ENCODE data around the gene ZNF423. TPM values are rescaled to one million over a fixed set of nuclear protein-coding genes. Genes with fewer than 3 reads are reported as not detected.

The ZNF423 gene
- total and polyA plus RNA-seq, 5 donors: 5.5 to 22.2 (median 14.4) TPM

- Histone ChIP-seq H3K27ac (ENCODE audit: low read length) (no peak overlapping the region), H3K4me1 (ENCODE audit: control insufficient read depth, insufficient read depth, low read length) (no peaks in the 10 kb centered on the region), H3K4me3 (ENCODE audit: low read length) (no peak overlapping the region), H3K9me3 (ENCODE audit: control insufficient read depth, low read length) (no peaks in the 10 kb centered on the region), H3K27me3 (ENCODE audit: control insufficient read depth, insufficient read depth) (no peaks in the 10 kb centered on the region)
- DNase-seq: no peak
- intact Hi-C loops (cut with DNase I): no loop called here
- WGBS: 83% methylated on average over 2 of the region's 2 CpGs
- ATAC-seq: no peak
Measured at GRCh38 chr16:49464093-49464492, 391.8 kb downstream of the ZNF423 start.

DNA sequence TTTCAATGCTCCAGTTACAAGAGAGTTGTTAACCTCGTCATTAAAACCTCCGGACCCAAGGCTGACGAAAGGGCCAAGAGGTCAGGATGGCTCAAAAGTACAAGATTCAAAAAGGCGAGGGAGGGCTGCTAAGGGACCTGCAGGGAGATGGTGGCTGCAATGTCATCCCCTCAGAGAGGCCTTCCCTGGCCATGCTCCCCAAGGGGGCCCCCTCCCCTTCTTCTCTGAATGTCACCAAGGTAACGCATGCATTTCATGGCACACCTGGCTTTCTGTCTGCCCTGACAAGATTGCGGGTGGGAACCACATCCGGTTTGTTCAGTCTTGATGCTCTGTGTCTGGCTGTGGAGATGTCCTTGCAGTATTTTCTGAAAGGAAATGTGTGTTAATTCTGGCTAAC lies 392.4 kb downstream of the ZNF423 start:
- WGBS: 78% methylated on average over 7 of the region's 7 CpGs
- intact Hi-C loops (cut with DNase I): no loop called here
- H3K27me3 ChIP-seq (ENCODE audit: control insufficient read depth, insufficient read depth): no peaks in the 10 kb centered on the region
- H3K4me3 ChIP-seq (ENCODE audit: low read length): no peak overlapping the region
- H3K27ac ChIP-seq (ENCODE audit: low read length): no peak overlapping the region
- ATAC-seq: no peak
- no peaks in the 10 kb centered on the region for H3K9me3 ChIP-seq (ENCODE audit: control insufficient read depth, low read length)
- no peaks in the 10 kb centered on the region for H3K4me1 ChIP-seq (ENCODE audit: control insufficient read depth, insufficient read depth, low read length)
- no peak for DNase-seq

GRCh38 chr16:49462989-49463371 lies 392.9 kb downstream of the ZNF423 start:
- DNase-seq (no peak), ATAC-seq (no peak)
- H3K27me3 ChIP-seq (ENCODE audit: control insufficient read depth, insufficient read depth): no peaks in the 10 kb centered on the region

GRCh38 chr16:49462362-49462988 lies 393.4 kb downstream of the ZNF423 start:
- WGBS: 88% methylated on average over 8 of the region's 8 CpGs
- intact Hi-C loops (cut with DNase I): no loop called here
- H3K27ac ChIP-seq (ENCODE audit: low read length): no peak overlapping the region
- no peaks in the 10 kb centered on the region for H3K4me1 ChIP-seq (ENCODE audit: control insufficient read depth, insufficient read depth, low read length)
- H3K27me3 ChIP-seq (ENCODE audit: control insufficient read depth, insufficient read depth): no peaks in the 10 kb centered on the region
- ATAC-seq (no peak), DNase-seq (no peak)
- H3K9me3 ChIP-seq (ENCODE audit: control insufficient read depth, low read length): no peaks in the 10 kb centered on the region
- no peak overlapping the region for H3K4me3 ChIP-seq (ENCODE audit: low read length)

More at GRCh38 chr16:49462989-49463371, 392.9 kb downstream of the ZNF423 start:
- H3K4me3 ChIP-seq (ENCODE audit: low read length): no peak overlapping the region
- 78% methylated on average over 6 of the region's 6 CpGs for WGBS
- H3K27ac ChIP-seq (ENCODE audit: low read length): no peak overlapping the region
- H3K4me1 ChIP-seq (ENCODE audit: control insufficient read depth, insufficient read depth, low read length): no peaks in the 10 kb centered on the region
- no peaks in the 10 kb centered on the region for H3K9me3 ChIP-seq (ENCODE audit: control insufficient read depth, low read length)
- intact Hi-C loops (cut with DNase I): no loop called here

DNA sequence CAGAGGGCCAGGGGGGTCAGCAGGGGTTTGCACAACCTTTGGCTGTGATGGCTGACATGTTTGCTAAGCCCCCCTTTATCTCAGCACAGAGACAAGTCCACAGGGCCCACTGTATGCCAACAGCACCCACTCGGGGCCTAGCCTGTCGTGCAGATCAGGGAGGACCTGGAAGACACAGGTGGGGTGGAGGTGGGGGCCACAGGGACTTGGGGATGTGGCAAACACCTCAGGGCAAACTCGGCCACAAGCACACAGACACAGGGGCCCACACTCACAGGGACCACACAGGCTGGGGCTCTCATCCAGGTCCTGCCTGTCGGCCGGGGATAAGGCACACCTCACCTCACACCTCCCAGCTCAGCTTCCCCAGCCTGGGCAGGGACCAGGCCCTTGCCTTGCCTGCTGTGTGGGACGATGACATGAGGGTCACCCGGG lies 394.4 kb downstream of the ZNF423 start:
- H3K4me3 ChIP-seq (ENCODE audit: low read length): no peak overlapping the region
- ATAC-seq (no peak), DNase-seq (no peak)
- intact Hi-C loops (cut with DNase I): no loop called here
- H3K27me3 ChIP-seq (ENCODE audit: control insufficient read depth, insufficient read depth): no peaks in the 10 kb centered on the region
- H3K4me1 ChIP-seq (ENCODE audit: control insufficient read depth, insufficient read depth, low read length): no peaks in the 10 kb centered on the region
- no peak overlapping the region for H3K27ac ChIP-seq (ENCODE audit: low read length)
- H3K9me3 ChIP-seq (ENCODE audit: control insufficient read depth, low read length): no peaks in the 10 kb centered on the region
- 86% methylated on average over 7 of the region's 7 CpGs for WGBS

GRCh38 chr16:49460786-49461470 lies 395.0 kb downstream of the ZNF423 start:
- no peak for DNase-seq
- 73% methylated on average over 10 of the region's 10 CpGs for WGBS
- H3K27me3 ChIP-seq (ENCODE audit: control insufficient read depth, insufficient read depth): no peaks in the 10 kb centered on the region
- intact Hi-C loops (cut with DNase I): no loop called here
- no peak for ATAC-seq
- H3K9me3 ChIP-seq (ENCODE audit: control insufficient read depth, low read length): no peaks in the 10 kb centered on the region
- no peaks in the 10 kb centered on the region for H3K4me1 ChIP-seq (ENCODE audit: control insufficient read depth, insufficient read depth, low read length)
- H3K4me3 ChIP-seq (ENCODE audit: low read length): no peak overlapping the region
- no peak overlapping the region for H3K27ac ChIP-seq (ENCODE audit: low read length)

GRCh38 chr16:49459953-49460735 lies 395.8 kb downstream of the ZNF423 start:
- ATAC-seq (no peak), DNase-seq (no peak)
- no peaks in the 10 kb centered on the region for H3K4me1 ChIP-seq (ENCODE audit: control insufficient read depth, insufficient read depth, low read length)
- no peak overlapping the region for H3K27ac ChIP-seq (ENCODE audit: low read length)
- intact Hi-C loops (cut with DNase I): no loop called here
- no peak overlapping the region for H3K4me3 ChIP-seq (ENCODE audit: low read length)
- no peaks in the 10 kb centered on the region for H3K27me3 ChIP-seq (ENCODE audit: control insufficient read depth, insufficient read depth)
- 76% methylated on average over 6 of the region's 6 CpGs for WGBS
- H3K9me3 ChIP-seq (ENCODE audit: control insufficient read depth, low read length): no peaks in the 10 kb centered on the region

GRCh38 chr16:49458656-49459445 lies 397.1 kb downstream of the ZNF423 start:
- ATAC-seq (no peak), DNase-seq (no peak)
- no peaks in the 10 kb centered on the region for H3K4me1 ChIP-seq (ENCODE audit: control insufficient read depth, insufficient read depth, low read length)
- H3K4me3 ChIP-seq (ENCODE audit: low read length): no peak overlapping the region
- H3K27me3 ChIP-seq (ENCODE audit: control insufficient read depth, insufficient read depth): no peaks in the 10 kb centered on the region
- intact Hi-C loops (cut with DNase I): no loop called here
- 91% methylated on average over 5 of the region's 5 CpGs for WGBS
- H3K9me3 ChIP-seq (ENCODE audit: control insufficient read depth, low read length): no peaks in the 10 kb centered on the region
- no peak overlapping the region for H3K27ac ChIP-seq (ENCODE audit: low read length)

DNA sequence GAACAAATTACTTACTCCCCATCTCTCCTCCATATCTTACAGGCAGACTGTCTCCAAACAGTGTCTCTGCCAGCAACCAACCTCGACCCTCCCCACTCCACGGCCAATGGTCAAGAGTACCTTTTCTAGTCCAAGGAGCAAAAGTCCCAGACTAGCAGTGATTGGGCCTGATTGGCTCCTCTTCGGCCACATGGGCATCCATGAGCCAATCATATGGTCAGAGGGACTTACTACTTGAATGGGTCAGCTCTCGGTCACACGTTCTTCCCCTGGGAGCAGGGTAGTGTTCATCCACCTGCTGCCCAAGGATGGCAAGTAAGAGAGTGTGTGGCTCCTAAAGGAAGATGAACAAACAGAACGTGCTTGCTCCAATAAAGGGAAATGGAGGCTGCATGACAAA lies 397.7 kb downstream of the ZNF423 start:
- no peak overlapping the region for H3K4me3 ChIP-seq (ENCODE audit: low read length)
- DNase-seq: no peak
- H3K27ac ChIP-seq (ENCODE audit: low read length): no peak overlapping the region
- no peaks in the 10 kb centered on the region for H3K4me1 ChIP-seq (ENCODE audit: control insufficient read depth, insufficient read depth, low read length)
- no peaks in the 10 kb centered on the region for H3K9me3 ChIP-seq (ENCODE audit: control insufficient read depth, low read length)
- no peak for ATAC-seq
- no peaks in the 10 kb centered on the region for H3K27me3 ChIP-seq (ENCODE audit: control insufficient read depth, insufficient read depth)
- 85% methylated on average over 6 of the region's 6 CpGs for WGBS
- intact Hi-C loops (cut with DNase I): no loop called here

DNA sequence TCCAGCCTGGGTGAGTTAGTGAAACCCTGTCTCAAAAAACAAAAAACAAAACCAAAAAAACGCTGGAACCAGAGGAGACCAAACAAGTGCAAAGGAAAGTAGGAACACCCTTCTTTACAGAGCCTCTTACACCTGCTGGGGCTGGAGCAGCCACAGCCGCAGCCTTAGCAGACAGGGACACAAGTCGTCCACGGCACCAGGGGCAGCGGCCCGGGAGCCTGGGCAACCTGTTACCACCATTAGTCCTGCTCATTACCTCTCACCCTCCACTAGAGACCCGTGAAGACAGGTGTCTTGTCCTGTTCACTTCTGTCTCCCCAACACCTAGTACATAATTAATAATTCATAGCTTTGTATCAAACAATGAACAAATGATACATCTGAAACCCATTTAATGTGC lies 398.7 kb downstream of the ZNF423 start:
- no peak for ATAC-seq
- Histone ChIP-seq H3K27me3 (ENCODE audit: control insufficient read depth, insufficient read depth) (no peaks in the 10 kb centered on the region), H3K4me3 (ENCODE audit: low read length) (no peak overlapping the region), H3K27ac (ENCODE audit: low read length) (no peak overlapping the region), H3K9me3 (ENCODE audit: control insufficient read depth, low read length) (no peaks in the 10 kb centered on the region), H3K4me1 (ENCODE audit: control insufficient read depth, insufficient read depth, low read length) (no peaks in the 10 kb centered on the region)
- 84% methylated on average over 7 of the region's 7 CpGs for WGBS
- intact Hi-C loops (cut with DNase I): no loop called here
- no peak for DNase-seq

- DNase-seq (no peak), ATAC-seq (no peak)
- Histone ChIP-seq H3K27ac (ENCODE audit: low read length) (no peak overlapping the region), H3K4me1 (ENCODE audit: control insufficient read depth, insufficient read depth, low read length) (no peaks in the 10 kb centered on the region), H3K27me3 (ENCODE audit: control insufficient read depth, insufficient read depth) (no peaks in the 10 kb centered on the region), H3K9me3 (ENCODE audit: control insufficient read depth, low read length) (no peaks in the 10 kb centered on the region), H3K4me3 (ENCODE audit: low read length) (no peak overlapping the region)
- 86% methylated on average over 10 of the region's 10 CpGs for WGBS
- intact Hi-C loops (cut with DNase I): no loop called here
Measured at GRCh38 chr16:49456763-49457162, 399.1 kb downstream of the ZNF423 start.

Measured in right cardiac atrium (tissue), 5 donors.